ENCODE data around the gene PCDHGC4.
A peak's percentile ranks its signal among the peaks of the same experiment; 100 is the strongest.

The PCDHGC4 gene

DNA sequence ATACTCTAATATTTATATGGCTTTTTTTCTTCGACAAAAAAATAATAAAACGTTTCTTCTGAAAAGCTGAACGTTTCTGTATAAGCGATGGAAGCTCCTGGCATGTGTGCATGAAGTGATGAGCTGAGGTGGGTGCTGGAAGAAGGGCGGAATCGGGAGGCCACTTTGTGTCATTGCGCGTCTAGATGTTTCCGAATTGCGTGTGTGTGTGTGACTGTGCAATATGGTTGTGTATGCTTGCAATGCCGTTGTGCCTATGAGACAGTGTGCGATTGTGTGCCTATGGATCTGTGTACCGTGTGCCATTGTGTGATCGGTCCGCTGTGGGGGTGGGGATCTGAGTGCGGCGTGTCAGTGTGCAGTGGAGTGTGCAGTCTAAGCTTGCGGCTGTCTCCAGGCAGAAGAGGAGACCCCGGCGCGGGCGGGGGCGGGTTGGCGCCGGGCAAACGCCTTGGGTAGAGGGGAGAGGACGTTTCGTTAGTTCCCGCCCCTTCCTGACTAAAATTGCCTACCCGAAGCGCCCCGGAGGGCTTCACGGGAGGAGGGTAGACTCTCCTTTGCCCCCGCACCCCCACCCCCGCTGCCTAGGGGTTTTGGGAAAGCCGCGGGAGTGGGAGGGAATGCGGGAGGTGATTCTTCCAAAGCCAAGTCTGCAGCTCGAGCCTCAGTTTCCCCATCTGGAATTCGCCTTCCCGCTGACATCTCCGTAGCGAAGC is 28.2 kb downstream of the PCDHGC4 start:
- DNase-seq: no peak

DNA sequence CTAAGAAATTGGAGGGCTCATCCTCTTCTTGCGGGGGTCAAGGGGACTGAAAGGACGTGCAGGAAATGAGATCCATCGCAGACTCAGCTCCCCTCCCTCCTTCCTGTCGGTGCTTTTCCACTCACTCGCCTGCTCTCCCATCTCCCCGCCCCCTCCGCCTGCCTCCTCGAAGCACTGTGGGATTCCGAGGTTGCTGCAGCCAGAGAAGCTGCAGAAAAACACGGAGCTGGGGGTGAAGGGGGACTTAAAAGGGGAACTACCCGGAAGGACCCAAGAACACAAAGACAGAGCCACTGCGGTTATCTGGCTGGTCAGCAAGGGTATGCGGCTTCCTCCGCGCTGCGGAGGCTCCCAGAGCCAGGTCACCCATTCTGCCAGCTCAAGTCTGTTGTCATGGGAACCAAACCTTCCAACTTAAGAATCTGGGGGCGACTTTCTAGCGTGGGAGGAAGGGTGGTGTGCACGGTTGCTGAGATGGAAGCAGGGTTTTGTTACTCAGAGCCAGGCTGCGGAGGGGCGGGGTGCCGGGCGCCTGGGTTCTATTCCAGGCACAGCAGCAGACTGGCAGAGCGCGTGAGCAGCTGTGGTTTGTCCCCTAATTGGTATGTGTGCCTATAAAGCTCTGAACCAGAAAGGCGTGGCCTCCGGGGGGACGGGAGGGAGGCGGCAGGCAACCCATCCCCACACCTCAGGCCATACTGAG is 28.9 kb downstream of the PCDHGC4 start:
- DNase-seq: peak; percentile 83

DNA sequence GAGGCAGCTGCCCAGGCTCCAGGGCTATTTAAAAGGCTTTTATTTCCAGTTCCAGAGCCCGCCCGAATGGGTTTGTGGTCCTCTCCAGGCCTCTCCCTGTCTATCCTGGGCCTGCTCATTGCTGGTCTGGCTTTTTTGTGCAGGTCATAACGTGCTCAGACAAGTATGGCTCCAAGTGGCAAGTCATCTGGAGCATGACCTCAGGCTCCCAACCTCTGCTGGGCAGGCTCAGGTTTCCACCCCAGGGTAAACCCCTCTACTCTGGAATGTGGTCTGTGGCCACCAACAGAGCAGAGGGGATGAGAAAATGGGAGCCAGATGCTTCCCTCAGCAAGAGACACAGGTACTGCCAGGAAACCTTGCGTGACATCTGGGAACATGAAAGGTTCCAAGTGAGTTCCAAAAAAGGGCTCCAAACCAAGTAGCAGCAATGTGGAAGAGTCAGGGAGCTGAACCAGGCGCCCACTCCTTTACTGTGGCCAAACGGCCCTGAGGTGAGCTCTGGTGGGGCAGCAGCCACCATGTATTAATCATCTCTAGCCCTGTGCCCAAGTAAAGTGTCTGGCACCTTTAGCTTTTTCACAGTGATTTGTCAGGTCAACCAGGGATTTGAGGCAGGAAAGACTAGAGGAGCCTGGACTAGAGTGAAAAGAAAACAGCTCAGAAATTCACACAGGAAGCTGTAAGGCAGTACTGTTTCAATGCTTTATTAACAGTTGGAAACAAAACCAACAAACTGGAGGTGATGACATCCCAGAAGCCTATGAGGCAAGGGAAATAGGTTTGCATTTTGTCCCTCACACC is 29.7 kb downstream of the PCDHGC4 start:
- DNase-seq: no peak

DNA sequence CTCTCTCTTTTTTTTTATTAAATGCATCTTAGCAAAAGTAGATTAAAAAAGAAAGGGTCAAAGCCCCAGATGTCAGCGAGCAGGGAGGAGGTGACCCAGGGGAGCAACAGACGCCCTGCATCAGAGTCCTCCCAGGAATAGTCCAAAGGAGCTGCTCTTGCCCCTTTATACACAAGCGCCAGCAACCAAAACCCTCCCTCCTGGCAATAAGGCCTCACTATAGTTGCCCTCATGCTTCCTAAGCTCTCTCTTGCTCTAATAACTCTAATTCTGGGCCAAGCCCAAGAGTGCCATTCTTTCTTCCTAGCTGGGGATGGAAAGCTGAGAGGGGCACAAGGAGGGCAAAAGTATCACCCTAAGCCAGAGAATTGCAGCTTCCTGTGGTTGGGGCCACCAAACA is 30.3 kb downstream of the PCDHGC4 start:
- DNase-seq: no peak

DNA sequence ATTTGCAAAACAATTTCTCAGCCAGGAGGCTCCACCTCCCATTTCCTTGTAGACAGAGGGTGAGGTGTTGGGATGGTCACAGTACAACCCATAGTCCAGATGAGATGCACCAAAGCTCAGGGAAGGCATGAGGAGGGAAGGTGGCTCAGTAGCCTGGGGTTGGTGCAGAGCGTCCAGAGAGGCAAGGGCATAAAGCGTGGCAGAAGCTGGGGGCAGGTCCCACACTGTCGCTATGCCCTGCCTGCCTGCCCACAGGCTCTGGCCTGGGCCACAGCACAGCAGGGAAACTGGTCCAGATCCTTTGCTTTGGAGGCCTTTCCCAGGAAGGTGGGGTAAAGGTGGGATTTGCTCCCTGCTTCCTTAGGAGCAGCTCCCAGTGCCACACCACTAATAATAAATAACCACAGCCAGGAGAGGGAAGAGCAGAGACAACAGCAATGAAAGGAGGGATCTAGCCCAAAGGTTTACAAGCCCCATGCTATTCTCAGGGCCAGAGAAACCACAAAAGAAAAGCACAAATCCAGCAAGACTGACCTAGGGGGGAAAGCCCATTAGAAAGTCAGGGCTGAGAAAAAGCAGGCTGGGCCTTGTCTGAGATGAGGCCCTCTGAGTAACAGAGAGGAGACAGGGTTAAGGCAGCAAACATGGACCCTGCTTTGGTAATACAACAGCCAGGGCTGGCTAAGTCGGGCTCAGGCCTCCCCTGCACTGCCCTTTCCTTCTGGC is 31.3 kb downstream of the PCDHGC4 start:
- DNase-seq: no peak

DNA sequence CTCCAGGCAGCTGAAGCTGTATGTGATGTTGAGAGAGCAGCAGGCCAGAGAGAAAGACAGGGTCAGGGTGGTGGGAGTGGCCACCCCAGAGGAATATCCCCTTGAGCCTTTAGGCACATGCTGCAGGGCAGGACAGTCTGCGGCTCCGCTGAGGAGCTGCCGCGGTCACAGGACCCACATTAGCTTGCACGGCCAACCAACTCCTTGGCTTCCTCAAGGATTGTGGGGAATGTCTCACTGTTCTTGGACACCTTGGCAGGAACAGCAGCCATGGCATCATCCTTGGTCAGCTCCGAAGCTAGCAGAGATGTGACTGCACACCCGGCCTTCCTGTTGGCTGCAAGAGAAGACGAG is 31.8 kb downstream of the PCDHGC4 start:
- DNase-seq: no peak

DNA sequence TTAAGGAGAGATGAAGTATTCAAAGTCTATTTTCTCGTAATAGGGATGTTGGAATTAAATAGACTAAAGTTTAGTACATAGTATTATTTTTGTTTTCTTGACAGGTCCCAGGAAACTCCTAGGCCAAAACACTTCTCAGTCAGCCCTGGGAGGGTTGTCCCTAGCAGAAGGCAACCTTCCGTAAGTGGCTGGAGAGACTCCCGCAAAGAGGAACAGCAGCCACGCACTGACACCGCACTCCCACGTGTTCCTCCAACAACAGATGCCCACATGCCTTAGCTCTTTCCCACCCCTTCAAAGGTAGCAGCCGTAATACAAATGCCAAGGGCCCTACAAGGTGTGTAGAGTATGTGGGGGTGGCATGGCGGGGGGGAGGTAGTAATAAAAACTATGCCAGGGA is 32.5 kb downstream of the PCDHGC4 start:
- no peak for DNase-seq

DNA sequence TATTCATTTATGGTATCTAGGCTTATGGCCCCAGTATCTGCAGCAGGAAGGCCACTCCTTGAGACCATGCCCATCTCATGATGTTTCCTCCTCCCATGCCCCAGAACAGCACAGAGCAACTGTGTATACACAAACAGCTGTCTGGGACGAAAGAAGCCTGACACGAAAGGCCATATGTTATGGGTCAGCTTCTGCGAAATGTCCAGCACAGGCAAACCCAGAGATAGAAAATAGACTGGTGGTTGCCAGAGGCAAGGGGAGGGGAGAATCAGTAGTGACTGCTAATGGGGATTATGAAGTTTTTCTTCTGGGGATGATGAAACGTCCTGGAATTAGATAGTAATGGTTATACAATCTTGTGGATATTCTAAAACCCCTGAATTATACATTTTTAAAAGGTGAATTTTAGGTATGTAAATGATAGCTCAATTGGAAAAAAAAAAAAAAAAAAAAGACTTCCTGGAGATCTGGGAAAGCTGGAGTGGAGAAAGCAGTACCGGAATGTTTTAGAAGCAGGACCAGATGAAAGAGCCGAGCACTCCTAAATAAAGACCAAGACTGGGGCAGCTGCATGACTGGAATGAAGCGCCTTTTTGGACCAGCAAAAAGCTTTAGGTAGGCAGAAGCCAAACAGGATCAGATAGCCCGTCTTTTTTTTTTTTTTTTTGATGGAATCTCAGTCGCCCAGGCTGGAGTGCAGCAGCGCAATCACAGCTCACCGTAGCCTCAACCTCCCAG is 33.2 kb downstream of the PCDHGC4 start:
- no peak for DNase-seq

DNA sequence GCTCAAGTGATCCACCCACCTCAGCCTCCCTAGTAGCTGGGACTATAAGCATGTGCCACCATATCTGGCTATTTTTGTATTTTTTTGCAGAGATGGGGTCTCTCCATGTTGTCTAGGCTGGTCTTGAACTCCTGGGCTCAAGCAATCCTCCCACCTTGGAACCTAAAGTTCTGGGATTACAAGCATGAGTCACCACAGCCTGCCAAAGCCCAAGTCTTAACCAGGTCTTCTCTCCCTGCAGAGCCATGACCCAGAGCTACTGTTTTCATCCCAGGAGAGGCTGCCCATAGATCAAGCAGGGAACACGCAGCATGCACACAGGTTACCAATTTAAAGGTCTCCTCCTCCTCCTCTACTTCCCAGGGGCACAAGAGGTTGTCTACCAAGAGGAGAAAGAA is 33.8 kb downstream of the PCDHGC4 start:
- DNase-seq: no peak

DNA sequence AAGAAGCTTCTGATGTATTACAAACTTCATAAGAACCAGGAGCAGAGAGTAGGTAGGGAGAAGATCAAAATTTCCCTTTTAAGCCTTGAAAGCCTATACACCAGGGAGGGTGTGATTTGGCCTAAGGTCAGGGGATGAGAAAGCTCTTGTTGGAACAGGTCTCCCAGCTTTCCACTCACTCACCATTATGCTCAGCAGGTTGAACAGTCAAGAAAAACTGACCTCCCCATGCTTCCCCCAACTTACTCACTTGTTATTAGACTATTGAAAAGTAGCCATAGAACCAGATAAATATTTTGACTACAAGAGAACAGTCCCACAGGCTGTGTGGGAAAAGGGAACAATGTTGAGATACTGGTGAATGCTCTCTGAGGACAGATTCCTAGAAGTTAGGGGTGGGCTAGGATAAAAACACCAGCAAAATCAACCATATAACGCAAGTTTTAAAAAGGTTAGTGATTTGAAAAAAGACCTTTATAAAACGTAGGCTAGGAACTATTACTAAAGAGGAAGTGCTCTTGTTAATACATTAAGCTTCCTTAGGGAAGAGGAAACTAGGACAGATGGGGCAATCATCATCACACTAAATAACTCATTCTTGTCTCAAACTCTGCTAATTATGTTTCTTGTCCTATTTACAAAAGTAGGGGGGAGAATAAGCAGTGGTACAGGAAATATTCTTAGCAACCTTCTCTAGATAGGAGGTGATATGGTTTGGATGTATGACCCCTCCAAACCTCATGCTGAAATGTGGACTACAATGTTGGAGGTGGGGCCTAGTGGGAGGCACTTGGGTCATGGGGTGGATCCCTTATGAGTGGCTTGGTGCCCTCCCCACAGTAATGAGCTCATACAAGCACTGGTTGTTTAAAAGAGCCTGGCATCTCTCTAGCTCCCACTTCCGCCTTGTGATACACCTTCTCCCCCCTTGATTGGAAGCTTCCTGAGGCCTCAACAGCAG is 35.1 kb downstream of the PCDHGC4 start:
- DNase-seq: no peak

DNA sequence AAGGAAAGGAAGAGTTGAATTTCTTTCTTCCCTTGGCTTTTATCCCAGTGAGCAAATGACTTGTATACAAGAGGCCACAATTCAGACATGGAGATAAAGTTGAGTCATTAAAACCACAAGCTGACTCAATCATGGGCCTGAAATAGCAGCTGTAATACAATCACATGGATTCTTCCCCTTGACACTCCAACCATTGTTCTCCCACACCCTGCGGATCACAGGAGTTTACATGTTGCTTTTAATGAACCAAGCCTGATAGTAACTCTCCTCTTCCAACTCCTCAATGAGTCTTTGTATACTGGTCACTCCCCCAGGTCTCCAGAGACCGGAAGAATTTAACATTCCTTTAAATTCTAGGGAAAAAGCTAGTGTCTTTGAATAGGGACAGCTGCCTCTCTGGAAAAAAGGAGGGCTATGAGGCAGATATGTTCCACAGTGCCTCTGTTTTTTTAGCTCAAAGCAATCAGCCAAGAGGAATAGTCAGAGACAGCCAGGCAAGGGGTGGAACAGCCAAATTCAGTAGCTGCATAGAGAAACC is 36.5 kb downstream of the PCDHGC4 start:
- DNase-seq: peak; percentile 90

DNA sequence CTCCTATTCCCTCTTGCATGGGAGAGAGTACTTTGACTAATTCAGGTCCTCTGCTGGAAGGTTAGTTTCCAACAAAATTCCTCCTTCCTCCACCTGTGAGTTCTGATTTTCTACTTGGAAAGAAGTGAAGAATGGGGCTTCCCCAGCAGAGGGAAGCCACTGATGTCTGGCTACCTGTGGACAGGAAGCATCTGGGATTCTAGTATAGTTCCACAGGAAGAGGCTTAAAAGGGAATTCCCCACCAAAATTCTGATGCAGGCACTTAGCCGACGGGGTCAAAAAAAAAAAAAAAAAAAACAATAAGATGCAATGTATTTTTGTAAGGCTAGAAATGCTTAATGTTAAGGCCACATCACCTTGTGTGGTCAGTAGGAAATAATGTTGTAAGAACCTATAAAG is 37.5 kb downstream of the PCDHGC4 start:
- no peak for DNase-seq

DNA sequence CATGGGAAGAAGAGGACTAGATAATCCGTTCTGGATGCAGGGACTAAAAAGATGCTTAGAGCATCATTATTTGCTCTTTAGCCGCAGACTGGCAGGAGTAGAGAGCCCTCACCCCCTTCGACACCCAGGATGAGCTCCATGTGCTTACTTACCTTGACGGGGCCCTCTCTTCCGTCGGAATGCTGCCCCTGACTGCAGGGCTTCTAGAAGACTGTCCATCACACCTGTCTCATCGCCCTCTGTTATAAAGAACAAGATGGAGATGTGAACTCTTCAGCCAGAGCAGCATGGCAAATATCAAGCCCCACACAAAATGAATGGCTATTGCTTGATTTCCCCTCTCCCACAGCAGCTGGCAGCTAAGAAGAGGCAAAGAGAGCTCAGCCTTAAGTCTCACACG is 39.2 kb downstream of the PCDHGC4 start:
- no peak for DNase-seq

DNA sequence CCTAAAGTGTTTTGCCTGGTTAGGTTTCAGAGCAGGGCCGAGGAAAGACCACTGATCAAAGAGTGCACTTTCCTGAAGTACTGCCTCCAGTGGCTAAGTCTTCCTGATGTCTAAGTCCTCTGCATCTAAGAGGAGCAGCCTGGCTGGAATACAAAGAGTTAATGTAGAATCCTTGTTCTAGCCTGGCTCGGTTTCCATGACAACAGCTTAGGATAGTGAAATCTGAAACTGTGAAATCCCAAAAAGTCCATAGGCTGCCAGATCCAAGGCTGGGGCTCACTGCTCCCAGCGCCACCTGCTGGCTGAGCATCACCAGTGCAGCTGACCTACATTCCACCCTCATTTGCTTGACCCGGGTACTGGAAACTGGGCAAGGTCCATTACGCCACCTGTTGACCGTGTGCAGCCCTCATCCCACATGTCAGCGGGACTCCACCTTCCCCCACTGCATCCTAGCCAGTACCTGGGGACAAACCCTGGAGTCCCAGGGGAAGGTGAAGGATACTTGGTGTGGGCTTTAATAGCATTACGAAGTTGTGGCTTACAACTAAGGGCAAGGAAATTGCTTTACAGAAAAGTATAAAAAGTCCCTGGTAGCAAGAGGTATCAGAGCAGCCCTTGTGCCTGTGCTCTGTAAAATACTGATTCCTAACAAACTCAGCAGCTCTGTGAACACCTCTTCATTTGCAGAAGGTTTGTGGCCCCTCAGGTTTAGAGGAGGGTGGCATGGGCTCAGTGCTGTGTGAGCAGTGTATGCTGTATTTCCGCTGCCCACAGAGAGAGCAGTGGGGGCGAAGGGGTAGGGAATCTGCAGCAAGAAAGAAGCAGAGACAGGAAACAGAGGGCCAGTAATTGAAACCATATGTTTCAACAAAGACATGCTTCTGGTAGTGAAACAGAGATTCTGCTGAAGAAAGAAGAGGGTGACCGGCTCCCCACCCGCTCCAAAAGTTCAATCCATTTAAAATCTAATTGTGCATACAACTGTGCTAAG is 40.1 kb downstream of the PCDHGC4 start:
- peak; percentile 98 for DNase-seq

DNA sequence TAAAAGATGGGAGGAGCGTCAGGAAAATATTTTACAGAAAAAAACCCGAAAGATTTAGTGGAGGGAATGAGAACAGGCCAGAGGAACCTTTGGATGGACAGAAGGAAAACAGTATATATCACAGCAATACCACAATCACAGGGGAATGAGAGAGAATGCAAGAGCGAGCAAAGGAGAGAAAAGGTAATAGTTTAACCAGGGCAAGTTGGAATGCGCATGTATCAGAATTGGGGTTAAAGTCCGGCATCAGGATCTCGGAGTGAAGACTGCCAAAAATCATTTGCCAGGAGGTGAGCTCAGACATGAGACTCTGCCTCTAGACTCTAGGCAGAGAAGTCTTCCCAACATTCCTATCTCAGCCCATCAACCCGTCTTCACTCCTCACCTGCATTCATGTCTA is 40.8 kb downstream of the PCDHGC4 start:
- no peak for DNase-seq

DNA sequence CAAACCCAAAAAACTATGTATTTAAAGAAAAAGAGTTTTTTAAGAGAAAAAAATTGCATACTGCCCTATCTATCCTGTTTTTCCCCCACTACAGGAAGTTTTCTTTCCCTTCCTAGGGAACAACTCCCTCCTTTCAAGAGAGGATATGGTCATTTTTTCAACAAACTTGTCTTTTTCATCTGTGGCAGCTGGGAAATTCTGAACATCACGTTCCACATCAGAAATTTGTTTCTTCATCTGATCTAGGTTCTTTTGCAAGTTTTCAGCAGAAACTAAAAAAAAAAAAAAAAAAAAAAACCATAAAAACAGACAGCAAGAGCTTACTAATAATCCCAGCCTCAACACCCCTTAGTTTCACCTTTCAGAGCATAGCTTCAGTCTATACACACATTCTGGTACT is 42.6 kb downstream of the PCDHGC4 start:
- DNase-seq: no peak

DNA sequence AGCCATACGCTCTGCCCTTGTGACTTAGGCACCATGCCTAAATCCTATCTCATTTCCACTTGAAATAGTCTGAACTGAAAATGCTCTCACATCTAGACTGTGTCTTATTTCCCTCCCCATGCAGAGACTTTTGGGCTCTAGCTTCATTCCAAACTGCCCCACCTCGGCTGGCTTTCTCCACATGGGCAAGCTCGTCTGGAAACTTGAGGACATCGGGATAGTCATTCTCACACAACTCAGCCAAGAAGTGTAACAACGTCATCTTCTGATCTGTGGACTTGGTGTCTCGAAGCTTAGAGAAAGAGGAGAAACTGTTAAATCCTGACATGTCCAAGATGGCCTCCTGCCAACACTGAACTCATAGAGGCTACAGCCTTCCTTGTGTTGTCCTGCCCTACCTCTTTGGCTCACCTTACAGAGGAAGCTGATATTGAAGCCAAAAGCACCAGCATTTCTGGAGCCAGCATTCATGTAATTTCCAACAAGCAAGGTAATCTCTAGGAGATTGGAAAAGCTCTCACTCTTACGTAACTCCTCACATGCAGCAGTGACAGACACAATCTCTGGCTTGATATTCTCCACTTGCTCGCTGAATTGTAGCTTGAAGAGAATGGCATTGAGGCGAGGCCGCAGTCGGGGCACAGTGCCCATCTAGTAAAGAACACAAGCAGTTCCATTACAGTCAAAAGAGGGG is 43.6 kb downstream of the PCDHGC4 start:
- DNase-seq: no peak

DNA sequence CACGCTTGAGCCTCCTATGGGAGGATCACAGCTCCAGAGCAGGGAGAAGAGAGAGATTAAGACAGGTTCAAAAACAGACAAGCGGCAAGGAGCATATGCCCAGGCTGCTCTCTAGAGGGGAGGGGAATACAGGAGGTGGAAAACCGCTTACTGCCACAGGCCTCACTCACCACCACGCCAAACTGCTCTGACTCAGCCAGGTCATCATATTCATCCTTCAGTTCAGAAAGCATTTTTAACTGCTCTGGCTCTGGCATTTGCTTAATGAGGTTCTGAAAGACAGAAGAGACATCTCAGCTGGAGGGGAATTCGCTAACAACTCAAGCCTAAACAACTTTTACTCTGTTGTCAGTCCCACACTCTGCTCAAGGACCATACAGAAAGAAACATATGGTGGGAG is 44.2 kb downstream of the PCDHGC4 start:
- no peak for DNase-seq

DNA sequence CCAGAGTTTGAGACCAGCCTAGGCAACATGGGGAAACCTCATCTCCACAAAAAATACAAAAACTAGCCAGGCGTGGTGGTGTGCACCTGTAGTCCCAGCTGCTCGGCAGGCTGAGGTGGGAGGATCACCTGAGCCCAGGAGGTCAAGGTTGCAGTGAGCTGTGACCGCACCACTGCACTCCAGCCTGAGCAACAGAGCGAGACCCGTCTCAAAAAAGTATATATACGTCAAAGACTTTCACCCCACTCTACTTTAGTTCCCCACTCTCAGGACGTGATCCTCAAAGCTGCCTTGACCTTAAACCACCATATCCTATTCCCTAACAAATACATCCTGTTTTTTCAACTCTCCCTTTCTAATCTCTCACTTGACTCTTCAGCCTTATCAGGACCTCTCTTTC is 45.0 kb downstream of the PCDHGC4 start:
- DNase-seq: no peak
